Bronchial epithelial cell (primary cell): Measurements from ENCODE around the gene PLEKHG1. TPM values are rescaled to one million over a fixed set of nuclear protein-coding genes. Genes with fewer than 3 reads are reported as not detected.

Experiments used
- DNase-seq: peaks from one replicate; pipeline ENCODE4 v3.0.0-alpha.2; 2010; ENCODE audit warnings: low read depth
- FAIRE-seq: peaks from 2 replicates; lab custom pipeline; 2011; peaks lifted over from hg19 to GRCh38; lab: Jason Lieb, UNC
- H3K27me3 ChIP-seq: 2 replicates; pipeline ENCODE4 v1.5.1; 2011; ENCODE audit warnings: low read length; ENCODE audit not compliant: control insufficient read depth, insufficient read depth
- H3K36me3 ChIP-seq: 2 replicates; pipeline ENCODE4 v1.5.1; 2011; ENCODE audit warnings: low read length; ENCODE audit not compliant: control insufficient read depth, insufficient read depth
- H3K4me3 ChIP-seq: 2 replicates; pipeline ENCODE4 v1.5.1; 2011; ENCODE audit warnings: mild to moderate bottlenecking, low read depth, low read length, control low read depth
- CTCF ChIP-seq: IDR thresholded peaks from 2 replicates; pipeline ENCODE4 v1.5.1; 2011; ENCODE audit warnings: mild to moderate bottlenecking, moderate library complexity, low read length, control low read depth, inconsistent platforms; ENCODE audit not compliant: insufficient read depth, severe bottlenecking
- total RNA-seq: library from RNA; depleted of rRNA; stranded (reverse); fragments of >200 nt; gene quantifications from 2 replicates; pipeline ENCODE4 v1.2.1, GENCODE V29; 2014

Gene PLEKHG1
- total RNA-seq, 1 donor from 2014 or later = 10.5 TPM

GRCh38 chr6:150600301-150601017 is 774 bp downstream of the PLEKHG1 start:
- FAIRE-seq = no peak
- peak; percentile 73 for TF ChIP-seq CTCF
- Histone ChIP-seq H3K27me3 (no peaks in the 10 kb centered on the region), H3K36me3 (no peaks in the 10 kb centered on the region), H3K4me3 (peak overlapping the region; percentile 75)
- peak; percentile 78 for DNase-seq

GRCh38 chr6:150601439-150601838 is 1.8 kb downstream of the PLEKHG1 start:
- no peak for FAIRE-seq
- DNase-seq = no peak
- Histone ChIP-seq H3K27me3 (no peaks in the 10 kb centered on the region), H3K36me3 (no peaks in the 10 kb centered on the region), H3K4me3 (no peak overlapping the region)
- TF ChIP-seq CTCF = no peak

- no peak for TF ChIP-seq CTCF
- no peak for FAIRE-seq
- no peaks in the 10 kb centered on the region for H3K36me3 ChIP-seq
- DNase-seq = no peak
- H3K4me3 ChIP-seq = no peak overlapping the region
- H3K27me3 ChIP-seq = no peaks in the 10 kb centered on the region
Observed at GRCh38 chr6:150603176-150603575, 3.5 kb downstream of the PLEKHG1 start.

- H3K27me3 ChIP-seq = no peaks in the 10 kb centered on the region
- H3K4me3 ChIP-seq = no peak overlapping the region
- no peak for TF ChIP-seq CTCF
- no peak for DNase-seq
- no peak for FAIRE-seq
- no peaks in the 10 kb centered on the region for H3K36me3 ChIP-seq
Observed at GRCh38 chr6:150604467-150604866, 4.8 kb downstream of the PLEKHG1 start.

GRCh38 chr6:150605333-150605732 is 5.6 kb downstream of the PLEKHG1 start:
- no peak for FAIRE-seq
- no peak for DNase-seq
- Histone ChIP-seq H3K36me3 (no peaks in the 10 kb centered on the region), H3K27me3 (no peaks in the 10 kb centered on the region), H3K4me3 (no peak overlapping the region)
- TF ChIP-seq CTCF = no peak

GRCh38 chr6:150606168-150606591 is 6.5 kb downstream of the PLEKHG1 start:
- no peaks in the 10 kb centered on the region for H3K27me3 ChIP-seq
- DNase-seq (no peak), FAIRE-seq (no peak)
- no peaks in the 10 kb centered on the region for H3K36me3 ChIP-seq
- no peak for TF ChIP-seq CTCF
- no peak overlapping the region for H3K4me3 ChIP-seq
